Choroid plexus epithelial cell (primary cell): Measurements from ENCODE around the gene EEFSEC.

Experiments
- DNase-seq: peaks from one replicate; pipeline ENCODE4 v3.0.0-alpha.2; 2010; ENCODE audit warnings: low read depth
- H3K4me3 ChIP-seq: 2 replicates; pipeline ENCODE4 v1.5.1; 2011; ENCODE audit warnings: low read depth, mild to moderate bottlenecking, control low read depth, low read length, moderate library complexity
- CTCF ChIP-seq: conservative IDR thresholded peaks from 2 replicates; pipeline ENCODE4 v1.5.1; 2011; ENCODE audit warnings: low read depth, mild to moderate bottlenecking, control low read depth, inconsistent platforms, low read length, moderate library complexity

Gene EEFSEC

DNA sequence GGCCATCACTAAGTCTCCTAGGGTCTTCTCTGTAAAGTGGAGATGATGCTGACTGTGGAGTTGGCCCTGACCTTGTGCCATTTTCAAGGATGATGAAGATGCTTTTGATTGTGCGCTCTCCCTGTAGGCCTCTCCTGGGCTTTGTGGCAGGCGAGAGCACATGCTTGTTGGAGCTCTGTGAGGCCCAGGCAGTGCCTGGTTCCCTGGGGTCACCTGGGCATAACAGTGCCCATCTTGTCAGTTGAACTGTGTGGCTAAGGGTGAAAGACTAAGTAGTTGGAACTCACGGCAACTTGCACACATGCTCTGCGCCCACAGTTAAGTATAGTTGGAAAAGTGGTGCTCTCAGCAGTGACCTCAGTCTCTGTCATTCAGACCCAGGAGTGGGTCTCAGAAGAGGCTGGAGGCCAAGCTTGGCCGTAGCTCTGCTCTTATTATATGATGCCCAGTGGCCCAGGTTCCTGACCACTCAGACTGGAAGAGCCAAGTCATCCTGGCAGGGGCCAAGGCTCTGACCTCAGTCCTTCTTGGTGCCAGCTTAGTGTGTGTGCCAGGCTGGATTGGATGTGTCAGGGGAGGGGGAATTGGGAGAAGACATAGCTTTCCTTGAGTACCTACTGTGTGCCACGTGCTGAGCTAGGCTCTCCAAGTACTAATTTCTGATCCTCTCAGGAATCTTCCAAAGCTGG, 154.6 kb downstream of the EEFSEC start:
- no peak for TF ChIP-seq CTCF
- no peak overlapping the region for H3K4me3 ChIP-seq
- DNase-seq = no peak

GRCh38 chr3:128309026-128309425, 155.7 kb downstream of the EEFSEC start:
- no peak for TF ChIP-seq CTCF
- no peak overlapping the region for H3K4me3 ChIP-seq
- no peak for DNase-seq

DNA sequence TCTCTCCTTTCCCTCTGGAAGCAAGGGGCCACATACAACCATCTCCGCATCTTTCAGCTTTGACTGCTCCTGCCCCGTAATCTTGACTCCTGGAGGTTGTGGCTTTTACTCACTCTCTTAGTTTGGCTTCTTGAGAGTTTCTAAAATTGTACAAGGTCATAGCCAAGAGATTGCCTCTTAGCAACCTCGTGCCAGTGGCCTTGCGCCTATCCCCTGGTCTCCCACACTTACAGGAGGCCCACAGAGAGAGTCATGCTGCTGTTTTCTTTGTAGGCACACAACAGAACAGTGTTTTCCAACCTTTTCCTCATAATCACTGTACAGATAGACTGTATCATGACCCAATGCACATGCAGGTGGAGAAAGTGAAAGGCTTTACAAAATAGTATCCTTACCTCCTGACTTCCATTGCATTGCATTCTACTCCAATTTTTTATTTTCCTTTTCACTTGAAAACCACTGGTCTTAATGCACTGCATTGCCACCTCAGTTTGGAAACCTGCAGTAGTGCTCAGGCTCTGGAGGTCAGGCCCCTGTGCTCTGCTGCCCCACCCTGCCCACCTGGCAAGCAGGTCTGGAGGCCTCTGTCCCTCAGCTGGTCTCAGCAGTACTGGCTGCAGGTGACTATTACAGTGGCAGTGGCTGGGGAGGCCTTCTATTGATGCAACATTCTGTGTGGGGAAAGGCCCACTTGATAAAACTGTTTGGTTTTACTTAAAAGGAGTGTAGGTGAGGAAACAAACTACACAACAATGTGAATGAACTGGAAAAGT, 157.2 kb downstream of the EEFSEC start:
- no peak for DNase-seq
- TF ChIP-seq CTCF = no peak
- no peak overlapping the region for H3K4me3 ChIP-seq

DNA sequence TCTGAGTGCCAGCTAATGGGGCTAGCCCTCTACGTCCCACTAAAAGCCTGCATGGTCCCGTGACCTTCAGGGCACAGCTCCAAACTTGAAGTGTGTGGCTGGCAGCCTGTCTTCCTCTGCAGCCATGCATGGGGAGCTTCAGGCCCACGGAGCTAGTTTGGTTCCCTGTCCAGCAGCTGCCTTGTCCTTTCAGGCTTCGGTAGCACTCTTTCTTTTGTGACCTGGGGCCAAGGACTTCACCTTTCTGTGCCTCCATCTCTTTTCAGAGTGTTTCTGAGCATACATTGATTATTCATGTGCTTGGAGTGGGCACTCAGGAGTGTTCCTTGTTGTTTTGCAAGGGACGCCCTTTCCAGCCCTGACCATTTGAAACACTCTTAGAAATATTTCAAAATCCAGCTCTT, 158.2 kb downstream of the EEFSEC start:
- DNase-seq = no peak
- H3K4me3 ChIP-seq = no peak overlapping the region
- no peak for TF ChIP-seq CTCF

DNA sequence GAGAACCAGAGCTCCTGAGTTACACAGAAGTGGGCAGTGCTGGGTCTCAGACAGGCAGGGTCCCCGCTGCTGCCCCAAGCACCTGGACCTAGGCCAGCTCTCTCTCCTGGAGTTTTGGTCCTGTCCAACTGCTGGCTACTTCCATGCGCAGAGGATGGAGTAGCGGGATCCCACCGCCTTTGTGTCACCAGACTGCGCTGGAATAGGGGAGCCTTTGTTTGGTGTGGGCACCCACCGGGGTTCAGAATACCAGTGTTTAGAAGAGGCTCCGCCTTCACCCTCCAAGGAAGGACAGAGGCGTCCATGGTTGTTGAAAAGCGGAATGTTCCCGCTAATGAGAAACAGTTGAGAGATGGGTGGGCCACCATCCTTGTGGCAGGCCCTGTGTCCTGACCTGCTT, 159.0 kb downstream of the EEFSEC start:
- TF ChIP-seq CTCF = no peak
- H3K4me3 ChIP-seq = no peak overlapping the region
- no peak for DNase-seq

DNA sequence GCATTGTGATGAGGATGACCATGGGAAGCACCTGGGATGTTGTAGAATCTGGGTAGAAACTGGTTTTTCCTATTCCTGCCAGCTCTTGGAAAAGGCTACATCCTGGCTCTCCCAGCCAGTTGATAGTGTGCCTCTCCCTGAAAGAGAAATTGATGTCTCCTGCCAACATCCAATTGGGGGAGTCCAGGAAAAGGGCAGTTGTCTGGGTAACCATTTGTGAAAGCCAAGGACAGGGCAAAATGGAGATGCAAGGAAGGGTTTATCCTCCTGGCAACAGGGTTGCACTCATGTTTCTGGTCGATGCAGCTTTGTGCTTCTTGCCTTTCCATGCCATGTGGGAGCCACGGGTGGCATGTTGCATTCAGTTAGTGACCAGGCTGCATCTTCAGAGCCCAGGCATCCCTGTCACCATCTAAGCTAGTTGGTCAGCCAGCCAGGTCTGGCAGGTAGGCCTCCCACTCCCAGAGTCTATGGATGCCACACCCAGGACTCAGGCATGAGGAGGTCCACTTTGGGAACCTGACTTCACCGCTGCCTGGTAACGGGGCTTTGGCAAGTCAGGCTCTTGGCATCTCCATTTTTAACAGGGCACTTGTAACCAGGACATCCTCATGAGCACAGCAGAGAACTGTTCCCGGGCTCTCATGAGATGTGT, 159.9 kb downstream of the EEFSEC start:
- TF ChIP-seq CTCF = no peak
- no peak for DNase-seq
- no peak overlapping the region for H3K4me3 ChIP-seq
